ENCODE results near the gene RAB30. TPM values are rescaled to one million over a fixed set of nuclear protein-coding genes. Genes with fewer than 3 reads are reported as not detected.

The RAB30 gene
- total RNA-seq, 4 donors from 2014 or later, result 14.1 to 38.1 (median 24.4) TPM

- H3K4me3 ChIP-seq, result no peak overlapping the region
- no peaks in the 10 kb centered on the region for H3K27me3 ChIP-seq
- H3K27ac ChIP-seq, result no peak overlapping the region
- 44% methylated on average over 5 of the region's 5 CpGs for WGBS
- H3K36me3 ChIP-seq, result no peaks in the 10 kb centered on the region
- peaks cover 7% of the 10 kb centered on the region for H3K4me1 ChIP-seq
- no peaks in the 10 kb centered on the region for H3K9me3 ChIP-seq
- no peak for TF ChIP-seq POLR2A (IDR thresholded peaks at IDR 0.05)
- TF ChIP-seq POLR2AphosphoS5 (IDR thresholded peaks at IDR 0.05), result no peak
- no peak for TF ChIP-seq EP300 (IDR thresholded peaks at IDR 0.05)
- no peak for TF ChIP-seq CTCF (IDR thresholded peaks at IDR 0.05)
- no peak for DNase-seq (ENCODE audit: low spot score in 2 of 2)
Measured at GRCh38 chr11:83115551-83115950, 43.9 kb upstream of the RAB30 start.

GRCh38 chr11:83115026-83115425 is 43.3 kb upstream of the RAB30 start:
- Histone ChIP-seq H3K27ac (no peak overlapping the region), H3K27me3 (no peaks in the 10 kb centered on the region), H3K4me3 (no peak overlapping the region), H3K9me3 (no peaks in the 10 kb centered on the region), H3K36me3 (no peaks in the 10 kb centered on the region), H3K4me1 (peaks cover 7% of the 10 kb centered on the region)
- 96% methylated on average over 3 of the region's 3 CpGs for WGBS
- TF ChIP-seq POLR2A (IDR thresholded peaks at IDR 0.05) (no peak), EP300 (IDR thresholded peaks at IDR 0.05) (no peak), CTCF (IDR thresholded peaks at IDR 0.05) (no peak), POLR2AphosphoS5 (IDR thresholded peaks at IDR 0.05) (no peak)
- no peak for DNase-seq (ENCODE audit: low spot score in 2 of 2)

- DNase-seq (ENCODE audit: low spot score in 2 of 2), result no peak
- WGBS, result 48% methylated on average over 2 of the region's 2 CpGs
- Histone ChIP-seq H3K4me3 (no peak overlapping the region), H3K27me3 (no peaks in the 10 kb centered on the region), H3K27ac (no peak overlapping the region), H3K9me3 (no peaks in the 10 kb centered on the region), H3K4me1 (peaks cover 7% of the 10 kb centered on the region), H3K36me3 (no peaks in the 10 kb centered on the region)
- TF ChIP-seq EP300 (IDR thresholded peaks at IDR 0.05) (no peak), POLR2A (IDR thresholded peaks at IDR 0.05) (no peak), CTCF (IDR thresholded peaks at IDR 0.05) (no peak), POLR2AphosphoS5 (IDR thresholded peaks at IDR 0.05) (no peak)
Measured at GRCh38 chr11:83112886-83113285, 41.2 kb upstream of the RAB30 start.

GRCh38 chr11:83105168-83105567 is 33.5 kb upstream of the RAB30 start:
- TF ChIP-seq EP300 (IDR thresholded peaks at IDR 0.05) (no peak), CTCF (IDR thresholded peaks at IDR 0.05) (no peak), POLR2A (IDR thresholded peaks at IDR 0.05) (no peak), POLR2AphosphoS5 (IDR thresholded peaks at IDR 0.05) (no peak)
- H3K36me3 ChIP-seq, result no peaks in the 10 kb centered on the region
- H3K27ac ChIP-seq, result no peak overlapping the region
- no peak overlapping the region for H3K4me3 ChIP-seq
- DNase-seq (ENCODE audit: low spot score in 2 of 2), result no peak
- 91% methylated on average over 1 of the region's 1 CpG for WGBS
- H3K4me1 ChIP-seq, result no peaks in the 10 kb centered on the region
- no peaks in the 10 kb centered on the region for H3K9me3 ChIP-seq
- no peaks in the 10 kb centered on the region for H3K27me3 ChIP-seq

- DNase-seq (ENCODE audit: low spot score in 2 of 2), result no peak
- WGBS, result 93% methylated on average over 3 of the region's 3 CpGs
Measured at GRCh38 chr11:83102834-83103233, 31.1 kb upstream of the RAB30 start.

More at GRCh38 chr11:83102834-83103233, 31.1 kb upstream of the RAB30 start:
- no peaks in the 10 kb centered on the region for H3K4me1 ChIP-seq
- no peaks in the 10 kb centered on the region for H3K36me3 ChIP-seq
- no peaks in the 10 kb centered on the region for H3K27me3 ChIP-seq
- no peaks in the 10 kb centered on the region for H3K9me3 ChIP-seq
- no peak for TF ChIP-seq POLR2A (IDR thresholded peaks at IDR 0.05)
- TF ChIP-seq CTCF (IDR thresholded peaks at IDR 0.05), result no peak
- no peak for TF ChIP-seq POLR2AphosphoS5 (IDR thresholded peaks at IDR 0.05)
- no peak for TF ChIP-seq EP300 (IDR thresholded peaks at IDR 0.05)
- no peak overlapping the region for H3K4me3 ChIP-seq
- H3K27ac ChIP-seq, result no peak overlapping the region

All from suprapubic skin (tissue), 4 donors.